NT2/D1 (cell line): ENCODE results near the gene RSL1D1.

ENCODE experiments used
- SUZ12 ChIP-seq: IDR thresholded peaks from 2 replicates; pipeline ENCODE4 v1.6.1; 2011; ENCODE audit not compliant: insufficient read length, insufficient read depth; ENCODE audit errors: extremely low read depth
- YY1 ChIP-seq: IDR thresholded peaks from 2 replicates; pipeline ENCODE4 v1.6.1; 2011; ENCODE audit not compliant: insufficient read length, insufficient read depth
- ZNF274 ChIP-seq: IDR thresholded peaks from 2 replicates; pipeline ENCODE4 v1.6.1; 2011; ENCODE audit warnings: mild to moderate bottlenecking, low read depth, low read length

- no peak for TF ChIP-seq ZNF274
- TF ChIP-seq SUZ12 = no peak
- no peak for TF ChIP-seq YY1
Measured at GRCh38 chr16:11848842-11849241, 2.5 kb downstream of the RSL1D1 start.
